Fibroblast of lung (primary cell): ENCODE data around the gene MRPL33.

Experiments used
- CTCF ChIP-seq, 2 donors: IDR thresholded peaks in 1 of 2; conservative IDR thresholded peaks in 1 of 2; 1 replicate in 1 of 2; 2 replicates in 1 of 2; pipeline ENCODE4 v1.5.1; 2011 to 2012; ENCODE audit warnings: low read length in 2 of 2, control low read depth in 1 of 2, inconsistent platforms in 1 of 2, low read depth in 1 of 2, mild to moderate bottlenecking in 1 of 2
- EZH2 ChIP-seq: IDR thresholded peaks from 2 replicates; pipeline ENCODE4 v1.5.1; 2012; ENCODE audit warnings: low read length, control low read depth, mild to moderate bottlenecking; ENCODE audit errors: missing control alignments

GRCh38 chr2:27797841-27798240 is 26.3 kb downstream of the MRPL33 start:
- no peak for TF ChIP-seq CTCF (conservative IDR thresholded peaks at IDR 0.05 in 1 of 2, IDR thresholded peaks at IDR 0.05 in 1 of 2; ENCODE audit: low read depth in 1 of 2, low read length in 2 of 2)
- no peak for TF ChIP-seq EZH2
